Right renal pelvis (tissue), 4 donors: ENCODE results near the gene BCL11A. TPM values are rescaled to one million over a fixed set of nuclear protein-coding genes. Genes with fewer than 3 reads are reported as not detected.

Experiments used
- DNase-seq, 4 donors: peaks; one replicate each; pipeline ENCODE4 v3.0.0-alpha.2; 2013; ENCODE audit warnings: low read depth in 4 of 4, low spot score in 3 of 4, missing footprints in 1 of 4
- polyA plus RNA-seq, 4 donors: library from polyadenylated mRNA; unstranded; fragments of 120-200 nt; gene quantifications; one replicate each; pipeline ENCODE4 v1.2.1, GENCODE V29; 2013; ENCODE audit not compliant: insufficient read length in 4 of 4

Gene BCL11A
- polyA plus RNA-seq, 4 donors, result 12.1 to 16.4 (median 13.4) TPM

DNA sequence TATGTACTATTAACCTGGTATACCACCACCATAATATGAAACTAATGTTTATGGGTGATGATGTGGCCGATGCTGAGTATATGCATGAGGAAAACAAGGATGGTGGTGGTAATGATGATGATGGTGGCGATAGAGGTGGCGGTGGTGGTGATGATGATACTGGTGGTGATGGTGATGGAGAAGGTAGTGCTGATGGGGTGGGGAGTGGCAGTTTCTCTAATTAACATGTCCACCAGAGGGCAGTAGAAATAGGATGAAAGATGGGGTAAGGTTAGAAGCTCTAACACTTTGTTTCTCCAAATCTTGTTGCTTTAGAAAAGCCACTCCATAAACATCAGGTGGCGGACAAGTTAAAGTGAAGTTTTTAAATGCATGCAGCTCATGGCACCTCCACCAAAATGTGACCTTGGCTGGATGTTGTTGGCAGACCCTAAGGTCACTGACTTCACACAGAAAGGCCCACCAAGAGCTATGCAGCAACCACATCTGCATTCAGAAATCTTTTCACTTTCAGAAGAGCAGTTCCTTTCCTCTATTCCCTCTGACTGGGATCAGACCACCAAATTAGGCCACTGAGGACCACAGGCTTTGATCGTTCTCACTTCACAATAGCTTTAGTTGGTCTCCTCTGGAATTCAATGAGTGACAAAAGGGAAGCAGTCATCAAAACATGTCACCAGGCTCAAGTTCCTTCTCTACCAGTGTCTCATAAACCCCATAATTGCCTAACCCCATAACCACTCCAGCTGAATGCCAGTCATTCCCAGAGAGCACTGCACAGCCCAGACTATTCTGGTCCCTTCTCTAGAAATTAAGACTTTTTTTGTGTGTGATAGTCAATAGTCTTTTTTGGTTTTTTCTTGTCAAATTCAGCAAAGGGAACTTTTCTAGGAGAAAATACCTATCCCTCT, 7.5 kb upstream of the BCL11A start:
- DNase-seq, result no peak

DNA sequence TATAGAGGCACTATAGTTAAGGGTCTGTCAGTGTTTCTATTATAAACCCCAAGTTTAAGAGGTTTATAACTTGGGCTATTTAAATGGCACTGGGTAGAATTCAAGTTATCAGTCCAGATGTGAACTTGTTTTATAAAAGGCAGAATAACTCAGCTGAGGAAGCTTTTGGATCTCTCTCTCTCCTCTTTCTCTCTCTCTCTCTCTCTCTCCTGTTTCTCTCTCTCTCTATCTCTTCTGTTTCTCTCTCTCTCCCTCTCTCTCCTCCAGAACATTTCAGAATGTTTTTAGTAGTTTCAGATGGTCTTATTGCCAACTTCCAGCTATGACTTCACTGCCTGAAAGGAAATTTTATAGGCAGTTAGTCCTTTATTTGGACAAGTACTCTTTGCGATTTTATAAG, 6.4 kb upstream of the BCL11A start:
- no peak for DNase-seq

DNA sequence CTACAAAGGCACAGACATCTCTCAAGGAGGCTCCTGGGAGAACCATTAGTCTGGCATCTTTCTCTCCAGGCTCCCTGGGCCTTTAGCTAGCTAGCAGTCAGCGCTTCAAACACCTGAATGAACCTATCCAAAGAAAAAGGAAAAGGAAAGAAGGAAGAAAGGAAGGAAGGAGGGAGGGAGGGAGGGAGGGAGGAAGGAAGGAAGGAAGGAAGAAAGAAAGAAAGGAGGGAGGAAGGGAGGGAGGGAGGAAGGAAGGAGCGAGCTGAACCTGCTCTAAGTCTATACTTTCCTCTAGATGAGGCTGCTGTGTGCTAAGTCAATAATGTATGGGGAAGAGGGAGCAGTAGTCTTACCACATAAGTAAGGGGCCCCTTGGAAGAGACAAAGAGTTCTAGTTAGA, 5.1 kb upstream of the BCL11A start:
- DNase-seq, result no peak

DNA sequence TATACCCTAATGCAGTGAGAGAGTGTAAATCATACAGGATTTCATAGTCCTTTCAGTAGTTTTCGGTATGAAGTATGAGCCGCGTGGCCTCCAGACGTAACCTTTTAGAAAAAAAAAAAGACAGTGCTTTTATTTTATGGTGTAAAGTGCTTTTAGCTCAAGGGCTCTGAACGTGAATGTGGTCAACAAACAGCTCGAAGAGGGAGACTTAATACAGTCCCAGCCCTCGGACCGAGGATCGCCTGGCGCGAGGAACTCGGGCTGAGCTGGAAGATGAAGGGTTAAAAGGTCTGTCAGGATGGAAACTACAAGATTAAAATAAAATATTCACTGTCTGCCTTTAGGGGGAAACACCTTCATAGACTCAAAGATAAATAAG, 4.0 kb upstream of the BCL11A start:
- DNase-seq, result no peak

DNA sequence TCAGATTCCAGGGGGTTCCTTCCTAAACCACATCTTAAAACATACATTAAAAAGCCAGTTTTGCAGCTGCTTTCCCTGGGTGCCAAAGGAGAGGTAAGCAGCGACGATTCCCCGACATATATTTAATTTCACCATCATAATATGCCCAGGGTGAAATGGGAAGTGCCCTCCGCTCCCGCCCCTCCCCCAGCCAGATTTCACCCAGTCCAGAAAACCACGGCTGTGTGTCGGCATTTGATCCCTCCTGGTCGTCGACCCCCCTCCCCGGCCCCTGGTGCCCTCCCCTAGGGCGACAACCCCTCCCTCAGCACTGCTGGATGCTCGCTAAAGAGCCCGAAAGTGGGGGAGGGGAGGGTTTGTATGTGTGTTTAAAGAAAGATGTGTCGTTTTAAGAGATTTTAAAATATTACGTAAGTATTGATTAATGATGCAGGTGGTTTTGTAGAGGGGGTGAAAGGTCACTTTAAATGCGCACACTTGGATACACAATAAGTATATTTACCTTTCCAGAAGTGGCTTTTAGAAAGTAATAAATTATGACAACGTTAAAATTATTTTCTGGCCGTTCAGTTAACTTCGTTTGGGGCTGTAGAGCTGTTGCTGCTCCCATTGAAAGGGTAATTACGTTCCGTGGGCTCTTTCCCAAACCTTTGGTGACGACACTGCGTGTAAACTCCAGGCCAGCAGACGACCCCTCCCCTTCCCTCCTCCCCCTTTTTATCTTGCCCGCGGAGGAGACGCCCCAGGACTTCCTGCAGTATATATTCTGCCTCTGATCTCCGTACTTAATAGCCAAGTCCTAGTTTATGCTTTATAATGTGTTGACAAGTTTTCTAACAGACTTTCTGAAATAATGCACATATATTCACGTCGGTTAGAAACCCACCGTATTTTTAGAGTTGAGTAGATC, 3.4 kb upstream of the BCL11A start:
- DNase-seq, result no peak

DNA sequence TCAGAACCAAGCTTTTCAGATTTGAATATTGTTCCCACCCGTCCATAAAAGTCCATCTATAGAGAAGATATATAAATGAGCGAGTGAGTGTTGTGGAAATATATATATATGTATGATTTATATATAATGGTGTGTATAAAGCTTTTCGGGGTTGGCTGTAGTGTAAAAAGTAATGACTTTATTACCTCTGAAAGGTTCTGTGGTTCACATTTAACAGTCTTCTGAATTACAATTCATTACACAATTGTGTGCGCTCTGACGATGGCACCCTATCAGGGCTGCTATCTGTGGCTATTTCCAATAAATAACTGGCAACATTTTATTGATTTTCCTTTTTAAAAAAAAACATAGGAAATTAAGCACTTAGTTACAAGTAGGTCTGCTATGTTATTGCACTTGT, 2.7 kb upstream of the BCL11A start:
- no peak for DNase-seq

DNA sequence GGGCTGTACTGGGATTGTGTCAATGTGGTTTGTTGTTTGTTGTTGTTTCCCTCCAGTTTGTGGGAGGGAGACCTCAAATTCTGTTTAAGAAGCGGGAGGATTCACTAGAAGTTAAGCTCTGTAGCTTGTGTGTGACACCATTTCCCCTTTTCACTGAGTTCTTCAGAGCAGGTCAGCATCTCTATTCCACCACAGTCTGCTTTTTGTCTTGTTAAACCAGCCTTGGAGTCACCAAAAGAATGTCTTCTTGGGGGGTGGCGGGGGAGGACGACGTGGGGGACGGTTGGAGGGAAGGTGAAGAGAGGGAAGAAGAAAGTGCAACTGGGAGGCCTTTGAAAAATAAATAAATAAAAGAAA, 2.3 kb upstream of the BCL11A start:
- no peak for DNase-seq

DNA sequence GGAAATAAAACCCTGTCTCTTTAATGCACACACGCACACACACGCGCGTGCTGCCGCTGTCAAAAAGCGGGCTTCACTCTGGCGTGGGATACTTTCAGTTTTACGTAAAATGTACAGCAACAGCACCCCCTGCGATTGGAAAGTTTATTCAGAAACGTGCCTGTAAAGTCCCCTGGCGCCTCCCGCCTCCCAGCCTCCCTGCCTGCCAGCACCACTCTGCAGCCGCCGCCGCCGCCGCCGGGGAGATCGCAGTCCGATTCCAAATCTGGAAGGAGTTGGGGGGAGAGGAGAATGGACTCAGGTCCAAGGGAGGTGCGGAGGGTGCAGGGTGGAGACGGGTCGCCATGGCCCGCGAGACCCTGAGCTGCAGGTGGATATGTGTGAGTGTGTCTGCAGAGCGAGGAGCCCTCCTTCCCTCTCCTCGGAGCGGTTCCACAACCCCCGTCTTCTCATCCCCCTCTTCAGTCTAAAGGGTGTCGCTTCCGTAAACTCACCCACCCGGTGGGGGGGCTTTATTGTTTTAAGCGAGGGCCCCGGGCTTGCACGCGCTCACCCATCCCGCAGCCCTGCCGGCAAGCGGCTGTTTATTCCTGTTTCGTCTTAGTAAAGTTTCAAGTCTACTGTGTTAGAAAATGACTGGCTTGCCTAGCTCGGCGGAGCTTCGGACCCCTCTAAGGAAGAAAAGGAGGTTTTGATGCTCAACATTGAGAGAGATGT, 1.8 kb upstream of the BCL11A start:
- DNase-seq, result no peak

DNA sequence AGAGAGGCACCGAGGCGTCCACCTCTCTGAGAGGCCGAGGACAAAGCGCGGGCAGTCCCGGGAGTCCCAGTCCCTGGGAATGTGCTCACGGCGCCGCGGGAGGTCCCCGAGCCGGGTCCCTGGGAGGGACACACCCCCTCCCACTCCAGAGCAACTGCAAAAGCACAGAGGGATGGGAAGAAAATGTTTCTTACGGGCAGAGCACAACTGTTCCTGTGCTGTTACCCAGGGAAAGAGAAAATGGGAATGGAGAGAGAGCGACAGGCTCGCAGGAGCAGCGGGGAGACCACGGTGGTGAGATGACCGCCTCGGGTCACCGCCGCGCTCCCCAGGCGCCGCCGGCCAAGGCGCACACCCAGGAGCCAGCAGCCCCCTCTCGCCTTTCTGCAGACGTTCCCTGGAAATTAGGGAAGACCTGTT, 1.2 kb upstream of the BCL11A start:
- DNase-seq, result no peak

DNA sequence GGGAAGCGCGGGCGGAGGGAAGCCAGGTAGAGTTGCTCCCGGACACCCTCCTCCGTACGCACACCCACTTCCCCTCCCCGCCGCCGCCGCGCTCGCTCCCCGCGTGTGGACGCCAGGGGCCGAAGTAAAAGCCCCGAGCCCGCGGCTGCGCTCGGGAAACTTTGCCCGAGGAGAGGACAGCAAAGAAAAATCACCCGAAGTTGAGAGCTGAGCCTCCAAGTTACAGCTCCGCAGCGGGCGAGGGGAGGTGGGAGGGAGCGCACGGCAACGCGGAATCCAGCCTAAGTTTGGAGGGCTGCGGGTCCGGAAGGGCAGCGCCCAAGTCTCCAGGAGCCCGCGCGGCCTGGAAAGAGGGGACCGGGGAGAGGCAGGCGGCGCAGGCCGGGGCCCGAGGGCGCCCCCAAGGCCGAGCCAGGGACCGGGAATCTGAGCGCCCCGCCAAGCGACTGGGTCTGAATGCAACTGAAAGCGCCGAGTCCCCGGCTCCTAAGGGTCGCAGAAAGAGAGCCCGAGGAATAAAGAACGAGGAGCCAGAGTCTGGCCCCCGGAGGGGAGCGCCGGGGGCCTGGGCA, 706 bp upstream of the BCL11A start:
- DNase-seq, result no peak

DNA sequence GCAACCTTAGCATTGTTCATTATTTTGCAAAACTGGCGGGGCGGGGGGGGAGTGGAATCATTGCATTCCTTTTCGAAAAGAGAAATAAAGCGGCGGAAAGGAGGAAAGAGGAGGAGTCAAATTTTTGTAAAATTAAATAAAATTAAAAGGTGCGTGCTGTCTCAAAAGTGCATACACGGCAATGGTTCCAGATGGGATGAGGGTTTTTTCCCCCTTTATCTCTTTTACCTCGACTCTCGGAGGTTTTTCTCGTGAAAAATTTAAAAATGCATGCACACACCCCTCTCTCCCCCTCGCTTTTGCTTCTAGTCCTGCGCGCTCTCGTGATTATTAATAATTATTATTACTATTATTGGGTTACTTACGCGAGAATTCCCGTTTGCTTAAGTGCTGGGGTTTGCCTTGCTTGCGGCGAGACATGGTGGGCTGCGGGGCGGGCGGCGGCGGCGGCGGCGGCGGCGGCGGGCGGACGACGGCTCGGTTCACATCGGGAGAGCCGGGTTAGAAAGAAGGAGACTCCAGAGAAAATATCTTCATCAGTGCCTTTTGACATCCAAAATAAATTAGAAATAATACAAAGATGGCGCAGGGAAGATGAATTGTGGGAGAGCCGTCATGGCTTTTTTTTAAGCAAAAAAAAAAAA, 481 bp downstream of the BCL11A start:
- DNase-seq, result no peak

DNA sequence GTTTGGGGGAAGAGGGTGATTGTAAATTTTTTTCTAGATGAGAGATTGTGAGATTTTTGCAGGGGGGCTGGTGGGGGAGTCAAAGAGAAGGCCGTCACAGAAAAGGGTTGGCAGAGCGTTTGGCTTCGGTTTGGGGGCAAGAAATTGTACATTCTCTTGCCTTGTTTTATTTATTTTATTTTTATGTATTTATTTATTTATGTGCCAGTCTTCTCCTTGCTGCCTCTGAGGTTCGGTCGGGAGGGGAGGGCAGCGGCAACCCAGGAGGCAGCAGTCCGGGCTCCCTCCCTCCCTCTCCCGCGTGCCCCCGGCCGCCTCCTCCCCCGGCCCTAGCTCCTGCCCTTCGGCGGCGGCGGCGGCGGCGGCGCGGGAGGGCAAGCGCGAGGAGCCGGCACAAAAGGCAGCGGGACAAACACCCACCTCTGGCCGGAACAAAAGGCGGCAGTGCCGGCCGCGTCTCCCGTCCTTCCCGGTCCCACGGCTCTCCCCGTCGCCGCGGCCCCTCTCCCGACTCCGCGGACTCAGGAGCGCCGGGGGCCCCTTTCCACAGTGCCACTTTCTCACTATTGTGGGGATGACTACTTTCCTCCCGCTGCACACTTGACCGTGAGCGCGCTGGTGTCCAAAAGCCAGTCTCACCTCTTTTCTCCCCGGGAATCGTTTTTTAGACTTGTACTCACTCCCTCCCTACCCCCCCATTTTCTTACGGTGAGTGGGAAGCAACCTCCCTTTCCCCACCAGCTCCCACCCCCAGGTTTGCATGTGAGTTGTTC, 1.2 kb downstream of the BCL11A start:
- DNase-seq, result no peak

DNA sequence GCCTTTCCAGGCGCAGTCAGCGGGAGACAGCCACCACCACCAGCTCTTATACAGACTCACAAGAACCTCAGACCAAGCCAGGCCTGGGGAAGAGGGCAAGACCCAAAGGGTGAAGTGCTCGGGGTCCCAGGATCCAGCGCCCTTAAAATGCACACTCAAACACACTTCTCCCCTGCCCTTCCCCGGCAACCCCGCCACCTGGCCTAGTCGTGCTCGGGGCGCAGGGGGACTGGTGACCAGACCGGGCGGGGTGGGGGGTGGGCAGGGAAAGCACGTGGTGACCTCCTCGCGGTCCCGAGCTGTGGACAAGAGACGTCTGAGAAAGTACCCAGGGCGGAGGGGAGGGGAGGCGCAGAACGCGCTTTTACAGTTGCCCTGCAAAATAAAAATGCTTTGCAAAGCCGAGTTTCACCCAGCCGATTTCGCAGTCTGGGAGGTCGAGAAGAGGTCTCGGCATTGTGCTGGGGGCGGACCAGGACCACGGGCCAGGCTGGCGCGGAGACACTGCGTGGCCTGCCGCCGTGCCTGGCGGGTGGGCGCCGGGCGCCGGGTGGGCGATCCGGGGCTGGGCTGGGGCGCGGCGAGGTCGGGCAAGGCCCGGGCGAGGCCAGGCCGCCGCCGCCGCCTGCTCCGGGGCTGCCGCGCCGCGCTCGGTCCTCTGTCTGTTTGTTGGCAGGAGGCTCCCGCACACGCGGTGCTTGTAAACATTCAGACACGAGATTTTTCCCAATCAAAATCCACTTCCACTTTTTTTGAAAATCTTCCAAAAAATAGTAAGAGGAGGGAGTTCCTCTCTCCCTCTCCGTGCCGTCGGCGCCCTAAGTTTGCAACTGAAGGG, 2.0 kb downstream of the BCL11A start:
- DNase-seq, result no peak

DNA sequence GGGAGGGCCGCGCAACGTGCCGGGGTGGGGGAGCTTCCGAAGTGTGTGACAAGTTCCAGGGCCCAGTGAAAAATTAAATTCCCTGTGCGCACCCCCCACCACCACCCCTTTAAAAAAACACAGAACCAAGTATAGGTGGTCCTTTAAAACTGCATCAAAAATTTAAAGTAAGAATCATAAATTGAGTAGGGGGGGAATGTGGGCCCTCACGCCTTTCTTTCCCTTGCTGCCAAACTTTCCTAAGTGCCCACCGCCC, 2.5 kb downstream of the BCL11A start:
- DNase-seq, result no peak

DNA sequence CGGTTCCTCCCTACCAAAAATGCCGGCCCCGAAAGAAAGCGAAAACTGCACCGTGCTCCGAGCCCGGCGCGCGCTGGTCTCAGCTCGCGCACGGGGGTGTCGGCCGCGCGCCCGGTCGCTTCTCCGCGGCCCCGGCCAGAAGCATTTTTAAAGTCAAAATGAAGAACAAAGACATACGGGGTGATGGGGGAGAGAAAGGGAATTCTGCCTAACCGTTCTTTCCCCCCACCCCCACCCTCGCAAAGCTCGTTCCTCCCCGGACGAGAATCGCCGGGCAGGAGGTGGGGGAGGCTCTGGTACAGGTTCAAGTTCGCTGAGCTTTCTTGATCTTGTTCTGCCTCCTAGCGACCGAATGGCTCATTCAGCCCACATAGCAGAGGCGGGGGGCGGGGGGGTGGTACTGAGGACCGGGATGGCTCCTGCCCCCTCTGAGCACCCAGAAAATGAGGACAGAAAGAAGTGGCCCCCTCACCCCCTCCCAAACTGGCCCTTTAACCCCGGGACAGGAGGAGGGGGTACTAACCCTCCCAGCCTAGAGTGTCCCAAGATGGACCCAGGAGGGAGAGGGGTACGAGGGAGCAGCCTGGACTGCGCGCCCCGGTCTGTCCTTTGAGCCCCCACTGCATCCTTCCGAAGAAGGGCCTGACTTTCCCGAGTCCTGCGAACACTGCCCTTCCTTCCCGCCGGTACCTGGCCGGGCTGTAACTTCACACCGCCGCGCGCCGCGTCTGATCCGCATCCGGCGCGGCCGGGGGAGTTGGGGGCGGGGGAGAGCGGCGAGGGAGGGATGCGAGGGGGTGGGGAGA, 3.1 kb downstream of the BCL11A start:
- DNase-seq, result peak; percentile 77 to 87 (median 83)

DNA sequence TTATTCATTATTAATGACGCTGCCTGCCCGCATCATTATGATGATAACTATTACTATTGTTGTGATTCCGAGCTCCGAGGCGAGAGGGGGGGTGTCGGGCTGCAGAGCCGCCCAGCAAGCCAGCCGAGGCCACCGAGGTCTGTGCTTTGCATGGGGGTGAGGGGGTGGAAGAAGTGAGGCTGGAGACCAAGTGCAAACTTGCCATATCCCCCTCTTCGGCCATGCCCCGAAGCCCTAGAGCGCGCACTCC, 3.6 kb downstream of the BCL11A start:
- DNase-seq, result no peak

DNA sequence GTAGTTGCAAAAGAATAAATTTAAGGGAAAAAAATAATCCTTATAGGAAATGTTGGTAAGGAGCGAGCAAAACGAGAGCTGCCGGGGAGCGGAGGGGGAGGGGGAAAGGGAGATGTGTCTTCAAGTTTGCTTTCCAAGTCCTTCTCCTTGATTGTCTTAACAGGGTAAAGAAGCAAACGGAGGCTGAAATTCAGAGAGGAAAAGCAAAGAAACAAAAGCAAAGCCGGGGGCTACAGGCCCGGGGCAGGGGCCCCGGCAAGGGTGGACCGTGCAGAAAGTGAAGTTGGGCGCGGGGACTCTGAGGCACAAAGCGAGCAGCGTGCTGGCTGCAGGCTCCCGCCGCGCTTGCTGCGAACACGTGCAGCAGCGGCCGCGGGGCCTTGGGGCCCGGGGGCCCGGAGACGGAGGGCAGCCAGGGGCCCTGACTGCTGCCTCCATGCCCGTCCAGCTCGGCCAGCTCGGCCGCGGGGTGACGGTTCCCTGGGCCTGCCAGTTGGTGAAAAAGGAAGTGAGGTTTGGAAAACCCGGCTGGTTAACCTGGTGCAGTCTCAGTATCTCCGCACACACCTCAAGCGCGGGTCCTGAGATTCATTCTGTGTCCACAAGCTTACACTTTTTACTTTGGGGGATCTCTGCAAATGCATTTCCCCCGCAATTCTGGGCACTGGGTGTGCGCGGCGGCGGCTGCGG, 4.1 kb downstream of the BCL11A start:
- DNase-seq, result no peak

DNA sequence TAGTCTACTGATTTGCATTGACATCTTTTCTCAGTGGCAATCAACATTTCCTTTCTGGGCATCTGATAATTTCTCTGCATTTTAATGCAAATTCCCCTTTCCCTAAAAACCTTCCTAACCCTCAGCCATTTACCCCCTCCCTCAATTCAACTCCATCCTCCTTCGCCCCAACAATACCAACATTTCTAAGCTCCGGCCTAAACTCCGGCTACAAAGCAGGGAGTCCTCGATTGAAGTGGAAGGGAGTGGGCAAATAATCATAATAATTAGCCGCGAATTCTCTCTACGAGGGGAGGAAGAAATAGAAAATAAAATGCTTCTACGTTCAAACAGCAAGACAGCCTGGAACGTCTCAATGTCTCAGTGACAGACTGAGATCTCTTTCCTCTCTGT, 4.6 kb downstream of the BCL11A start:
- DNase-seq, result no peak
